Measurements from ENCODE around the gene COLEC12. TPM values are rescaled to one million over a fixed set of nuclear protein-coding genes. Genes with fewer than 3 reads are reported as not detected.

The COLEC12 gene
- total RNA-seq, 4 donors from 2014 or later: 5.1 to 14.5 (median 6.9) TPM

GRCh38 chr18:285817-286216, 214.7 kb downstream of the COLEC12 start:
- intact Hi-C loops (cut with DNase I; ENCODE audit: low total_unique reads): no loop called here
- WGBS, 2 donors: 74 to 79% methylated on average over 6 of the region's 6 CpGs
- TF ChIP-seq CTCF (IDR thresholded peaks at IDR 0.05) (no peak), POLR2A (IDR thresholded peaks at IDR 0.05) (no peak)
- DNase-seq (ENCODE audit: low spot score in 2 of 2): no peak
- no peak overlapping the region for H3K4me3 ChIP-seq (ENCODE audit: low read depth, poor library complexity, severe bottlenecking)

- no peak for TF ChIP-seq POLR2A (IDR thresholded peaks at IDR 0.05)
- no peak for TF ChIP-seq CTCF (IDR thresholded peaks at IDR 0.05)
- DNase-seq (ENCODE audit: low spot score in 2 of 2): no peak
- no peak overlapping the region for H3K4me3 ChIP-seq (ENCODE audit: low read depth, poor library complexity, severe bottlenecking)
- intact Hi-C loops (cut with DNase I; ENCODE audit: low total_unique reads): no loop called here
- WGBS, 2 donors: 73 to 77% methylated on average over 2 of the region's 2 CpGs
These were observed 225.0 kb downstream of the COLEC12 start for GRCh38 chr18:275486-275885.

- WGBS, 2 donors: 70 to 75% methylated on average over 8 of the region's 8 CpGs
- H3K4me3 ChIP-seq (ENCODE audit: low read depth, poor library complexity, severe bottlenecking): no peak overlapping the region
- intact Hi-C loops (cut with DNase I; ENCODE audit: low total_unique reads): no loop called here
- no peak for TF ChIP-seq CTCF (IDR thresholded peaks at IDR 0.05)
- no peak for TF ChIP-seq POLR2A (IDR thresholded peaks at IDR 0.05)
- DNase-seq (ENCODE audit: low spot score in 2 of 2): no peak
These were observed 226.2 kb downstream of the COLEC12 start for GRCh38 chr18:274313-274712.

- no peak for DNase-seq (ENCODE audit: low spot score in 2 of 2)
- no peak overlapping the region for H3K4me3 ChIP-seq (ENCODE audit: low read depth, poor library complexity, severe bottlenecking)
- intact Hi-C loops (cut with DNase I; ENCODE audit: low total_unique reads): no loop called here
- TF ChIP-seq CTCF (IDR thresholded peaks at IDR 0.05): no peak
- TF ChIP-seq POLR2A (IDR thresholded peaks at IDR 0.05): no peak
- 98 to 99% methylated on average over 3 of the region's 3 CpGs for WGBS, 2 donors
These were observed 227.0 kb downstream of the COLEC12 start for GRCh38 chr18:273525-273924.

- TF ChIP-seq CTCF (IDR thresholded peaks at IDR 0.05): no peak
- WGBS, 2 donors: 75 to 81% methylated on average over 2 of the region's 2 CpGs
- H3K4me3 ChIP-seq (ENCODE audit: low read depth, poor library complexity, severe bottlenecking): no peak overlapping the region
- intact Hi-C loops (cut with DNase I; ENCODE audit: low total_unique reads): no loop called here
- DNase-seq (ENCODE audit: low spot score in 2 of 2): no peak
These were observed 227.9 kb downstream of the COLEC12 start for GRCh38 chr18:272650-273049.

- DNase-seq (ENCODE audit: low spot score in 2 of 2): no peak
- H3K4me3 ChIP-seq (ENCODE audit: low read depth, poor library complexity, severe bottlenecking): no peak overlapping the region
- WGBS, 2 donors: 83 to 88% methylated on average over 6 of the region's 6 CpGs
- intact Hi-C loops (cut with DNase I; ENCODE audit: low total_unique reads): no loop called here
- no peak for TF ChIP-seq POLR2A (IDR thresholded peaks at IDR 0.05)
- no peak for TF ChIP-seq CTCF (IDR thresholded peaks at IDR 0.05)
These were observed 230.9 kb downstream of the COLEC12 start for GRCh38 chr18:269480-270095.

All from lower leg skin (tissue), 4 donors.